WERI-Rb-1 (cell line): ENCODE data around the gene SMARCD3.

ENCODE experiments used
- DNase-seq: peaks from one replicate; pipeline ENCODE4 v3.0.0-alpha.2; 2020
- H3K27ac ChIP-seq: fragments of 250-450 bp; sonication (Bioruptor Pico); 2 replicates; pipeline ENCODE4 v1.5.1; 2020; ENCODE audit warnings: mild to moderate bottlenecking, moderate library complexity
- H3K27me3 ChIP-seq: fragments of 250-450 bp; sonication (Bioruptor Pico); 2 replicates; pipeline ENCODE4 v1.5.1; 2021; ENCODE audit warnings: mild to moderate bottlenecking, low read depth, moderate library complexity; ENCODE audit not compliant: insufficient read depth, severe bottlenecking
- H3K36me3 ChIP-seq: fragments of 250-450 bp; sonication (Bioruptor Pico); 2 replicates; pipeline ENCODE4 v1.5.1; 2020; ENCODE audit warnings: mild to moderate bottlenecking, moderate library complexity
- H3K4me3 ChIP-seq: 2 replicates; pipeline ENCODE4 v1.5.1; 2011; ENCODE audit warnings: low read depth, mild to moderate bottlenecking, control low read depth, low read length
- H3K9me3 ChIP-seq: fragments of 250-450 bp; sonication (Bioruptor Pico); 2 replicates; pipeline ENCODE4 v1.5.1; 2021; ENCODE audit warnings: mild to moderate bottlenecking, moderate library complexity; ENCODE audit not compliant: severe bottlenecking
- TF ChIP-seq, protein P1 (sequence below): IDR thresholded peaks from 2 replicates; pipeline ENCODE4 v1.5.1; 2011; ENCODE audit warnings: low read depth, mild to moderate bottlenecking, control low read depth, inconsistent platforms, low read length

The SMARCD3 gene

GRCh38 chr7:151210087-151210854, 38.2 kb downstream of the SMARCD3 start, which contains the start of gene H2BK1:
TSS of gene H2BK1 (minus strand) at chr7:151210488. CDS start at chr7:151210318, 170 bp downstream.
- TF ChIP-seq, protein P1, sequence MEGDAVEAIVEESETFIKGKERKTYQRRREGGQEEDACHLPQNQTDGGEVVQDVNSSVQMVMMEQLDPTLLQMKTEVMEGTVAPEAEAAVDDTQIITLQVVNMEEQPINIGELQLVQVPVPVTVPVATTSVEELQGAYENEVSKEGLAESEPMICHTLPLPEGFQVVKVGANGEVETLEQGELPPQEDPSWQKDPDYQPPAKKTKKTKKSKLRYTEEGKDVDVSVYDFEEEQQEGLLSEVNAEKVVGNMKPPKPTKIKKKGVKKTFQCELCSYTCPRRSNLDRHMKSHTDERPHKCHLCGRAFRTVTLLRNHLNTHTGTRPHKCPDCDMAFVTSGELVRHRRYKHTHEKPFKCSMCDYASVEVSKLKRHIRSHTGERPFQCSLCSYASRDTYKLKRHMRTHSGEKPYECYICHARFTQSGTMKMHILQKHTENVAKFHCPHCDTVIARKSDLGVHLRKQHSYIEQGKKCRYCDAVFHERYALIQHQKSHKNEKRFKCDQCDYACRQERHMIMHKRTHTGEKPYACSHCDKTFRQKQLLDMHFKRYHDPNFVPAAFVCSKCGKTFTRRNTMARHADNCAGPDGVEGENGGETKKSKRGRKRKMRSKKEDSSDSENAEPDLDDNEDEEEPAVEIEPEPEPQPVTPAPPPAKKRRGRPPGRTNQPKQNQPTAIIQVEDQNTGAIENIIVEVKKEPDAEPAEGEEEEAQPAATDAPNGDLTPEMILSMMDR, result no peak
- DNase-seq, result no peak
- peak within 1 kb of the TSS; percentile 70 for H3K27ac ChIP-seq
- no peaks in the 10 kb centered on the region for H3K27me3 ChIP-seq
- peaks cover 29% of the 10 kb centered on the region for H3K36me3 ChIP-seq
- no peak within 1 kb of the TSS for H3K4me3 ChIP-seq
- no peaks in the 10 kb centered on the region for H3K9me3 ChIP-seq

- TF ChIP-seq, protein P1, result no peak
- H3K27ac ChIP-seq, result peak overlapping the region; percentile 31; the same call in 1 of the 2 replicates
- H3K4me3 ChIP-seq, result no peak overlapping the region
- H3K36me3 ChIP-seq, result peaks cover 22% of the 10 kb centered on the region
- no peaks in the 10 kb centered on the region for H3K27me3 ChIP-seq
- H3K9me3 ChIP-seq, result no peaks in the 10 kb centered on the region
- DNase-seq, result no peak
These were observed 38.9 kb downstream of the SMARCD3 start for GRCh38 chr7:151209588-151209987.

DNA sequence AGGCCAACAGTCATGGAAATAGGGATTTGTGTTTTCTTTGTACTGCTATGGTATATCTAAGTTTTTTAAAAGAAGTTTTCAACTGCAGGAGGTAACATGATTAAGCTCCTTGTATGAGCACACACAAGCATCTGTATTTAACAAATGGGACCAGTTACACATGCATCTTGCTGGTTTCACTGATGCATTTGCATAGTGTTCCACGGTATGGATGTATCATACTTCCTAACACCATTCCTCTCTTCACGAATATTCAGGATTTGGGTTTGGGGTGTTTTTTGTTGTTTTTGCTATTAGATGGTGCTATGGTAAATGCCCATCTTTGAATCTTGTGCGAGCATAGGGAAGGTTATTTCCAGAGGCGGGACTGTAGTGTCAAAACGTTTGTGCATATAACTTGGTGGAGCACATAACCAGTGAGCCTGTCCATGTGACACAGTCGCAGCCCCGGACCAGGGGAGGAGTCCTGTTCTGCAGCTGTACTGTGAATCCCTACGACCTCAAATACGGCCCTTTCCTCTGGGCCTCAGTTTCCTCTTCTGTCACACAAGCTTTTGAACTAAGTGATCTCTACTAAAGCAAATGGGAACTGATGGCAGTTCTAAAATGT, 40.1 kb downstream of the SMARCD3 start:
- no peaks in the 10 kb centered on the region for H3K9me3 ChIP-seq
- DNase-seq, result no peak
- H3K4me3 ChIP-seq, result no peak overlapping the region
- no peak overlapping the region for H3K27ac ChIP-seq
- TF ChIP-seq, protein P1, result no peak
- H3K27me3 ChIP-seq, result no peaks in the 10 kb centered on the region
- H3K36me3 ChIP-seq, result peaks cover 13% of the 10 kb centered on the region

GRCh38 chr7:151207804-151208203, 40.7 kb downstream of the SMARCD3 start:
- H3K36me3 ChIP-seq, result peaks cover 7% of the 10 kb centered on the region
- TF ChIP-seq, protein P1, result no peak
- no peak for DNase-seq
- H3K27ac ChIP-seq, result peak overlapping the region; percentile 54
- H3K9me3 ChIP-seq, result no peaks in the 10 kb centered on the region
- no peaks in the 10 kb centered on the region for H3K27me3 ChIP-seq
- H3K4me3 ChIP-seq, result no peak overlapping the region

- Histone ChIP-seq H3K9me3 (no peaks in the 10 kb centered on the region), H3K4me3 (no peak overlapping the region), H3K27ac (peak overlapping the region; percentile 54), H3K36me3 (peaks cover 2% of the 10 kb centered on the region), H3K27me3 (no peaks in the 10 kb centered on the region)
- TF ChIP-seq, protein P1, result no peak
- DNase-seq, result no peak
These were observed 41.2 kb downstream of the SMARCD3 start for GRCh38 chr7:151207315-151207714.
